ENCODE results near the gene MAX.

Gene MAX

GRCh38 chr14:65072937-65073336, 29.4 kb downstream of the MAX start:
- H3K4me1 Mint-ChIP-seq (ENCODE audit: low read depth) = peaks cover 15% of the 10 kb centered on the region
- no peak overlapping the region for H3K27ac Mint-ChIP-seq
- no peak overlapping the region for H3K4me3 Mint-ChIP-seq

GRCh38 chr14:65072256-65072655, 30.1 kb downstream of the MAX start:
- H3K4me1 Mint-ChIP-seq (ENCODE audit: low read depth) = peaks cover 13% of the 10 kb centered on the region
- H3K27me3 Mint-ChIP-seq (ENCODE audit: low read depth) = no peaks in the 10 kb centered on the region
- peaks cover 29% of the 10 kb centered on the region for H3K36me3 Mint-ChIP-seq (ENCODE audit: low read depth)
- no peaks in the 10 kb centered on the region for H3K9me3 Mint-ChIP-seq
- H3K4me3 Mint-ChIP-seq = no peak overlapping the region
- H3K27ac Mint-ChIP-seq = no peak overlapping the region

More at GRCh38 chr14:65072937-65073336, 29.4 kb downstream of the MAX start:
- no peaks in the 10 kb centered on the region for H3K27me3 Mint-ChIP-seq (ENCODE audit: low read depth)
- H3K36me3 Mint-ChIP-seq (ENCODE audit: low read depth) = peaks cover 34% of the 10 kb centered on the region
- H3K9me3 Mint-ChIP-seq = no peaks in the 10 kb centered on the region

- H3K27me3 Mint-ChIP-seq (ENCODE audit: low read depth) = no peaks in the 10 kb centered on the region
- H3K4me3 Mint-ChIP-seq = no peak overlapping the region
- H3K9me3 Mint-ChIP-seq = no peaks in the 10 kb centered on the region
- H3K36me3 Mint-ChIP-seq (ENCODE audit: low read depth) = peaks cover 27% of the 10 kb centered on the region
- no peak overlapping the region for H3K27ac Mint-ChIP-seq
- peaks cover 13% of the 10 kb centered on the region for H3K4me1 Mint-ChIP-seq (ENCODE audit: low read depth)
Measured at GRCh38 chr14:65071544-65071943, 30.8 kb downstream of the MAX start.

GRCh38 chr14:65070471-65070976, 31.8 kb downstream of the MAX start:
- no peak overlapping the region for H3K4me3 Mint-ChIP-seq
- no peaks in the 10 kb centered on the region for H3K27me3 Mint-ChIP-seq (ENCODE audit: low read depth)
- H3K9me3 Mint-ChIP-seq = no peaks in the 10 kb centered on the region
- H3K4me1 Mint-ChIP-seq (ENCODE audit: low read depth) = peaks cover 11% of the 10 kb centered on the region
- H3K36me3 Mint-ChIP-seq (ENCODE audit: low read depth) = peaks cover 29% of the 10 kb centered on the region
- no peak overlapping the region for H3K27ac Mint-ChIP-seq

- H3K27ac Mint-ChIP-seq = no peak overlapping the region
- no peaks in the 10 kb centered on the region for H3K27me3 Mint-ChIP-seq (ENCODE audit: low read depth)
- H3K36me3 Mint-ChIP-seq (ENCODE audit: low read depth) = peaks cover 30% of the 10 kb centered on the region
- H3K4me3 Mint-ChIP-seq = no peak overlapping the region
- peaks cover 7% of the 10 kb centered on the region for H3K4me1 Mint-ChIP-seq (ENCODE audit: low read depth)
- no peaks in the 10 kb centered on the region for H3K9me3 Mint-ChIP-seq
Measured at GRCh38 chr14:65069874-65070413, 32.4 kb downstream of the MAX start.

- Mint-ChIP-seq H3K27me3 (ENCODE audit: low read depth) (no peaks in the 10 kb centered on the region), H3K4me3 (no peak overlapping the region), H3K36me3 (ENCODE audit: low read depth) (peaks cover 50% of the 10 kb centered on the region), H3K27ac (no peak overlapping the region), H3K9me3 (no peaks in the 10 kb centered on the region), H3K4me1 (ENCODE audit: low read depth) (no peaks in the 10 kb centered on the region)
Measured at GRCh38 chr14:65065719-65066118, 36.6 kb downstream of the MAX start.

GRCh38 chr14:65062096-65063075, 39.9 kb downstream of the MAX start:
- H3K27ac Mint-ChIP-seq = no peak overlapping the region

GRCh38 chr14:65057695-65058094, 44.6 kb downstream of the MAX start:
- H3K36me3 Mint-ChIP-seq (ENCODE audit: low read depth) = peaks cover 39% of the 10 kb centered on the region
- H3K27me3 Mint-ChIP-seq (ENCODE audit: low read depth) = no peaks in the 10 kb centered on the region
- H3K4me3 Mint-ChIP-seq = no peak overlapping the region
- no peaks in the 10 kb centered on the region for H3K9me3 Mint-ChIP-seq
- peaks cover 6% of the 10 kb centered on the region for H3K4me1 Mint-ChIP-seq (ENCODE audit: low read depth)
- H3K27ac Mint-ChIP-seq = no peak overlapping the region

More at GRCh38 chr14:65062096-65063075, 39.9 kb downstream of the MAX start:
- no peaks in the 10 kb centered on the region for H3K9me3 Mint-ChIP-seq
- peaks cover 4% of the 10 kb centered on the region for H3K4me1 Mint-ChIP-seq (ENCODE audit: low read depth)
- H3K36me3 Mint-ChIP-seq (ENCODE audit: low read depth) = peaks cover 56% of the 10 kb centered on the region
- no peak overlapping the region for H3K4me3 Mint-ChIP-seq
- H3K27me3 Mint-ChIP-seq (ENCODE audit: low read depth) = no peaks in the 10 kb centered on the region

GRCh38 chr14:65054471-65055085, 47.7 kb downstream of the MAX start:
- Mint-ChIP-seq H3K4me1 (ENCODE audit: low read depth) (peaks cover 6% of the 10 kb centered on the region), H3K27me3 (ENCODE audit: low read depth) (no peaks in the 10 kb centered on the region), H3K27ac (no peak overlapping the region), H3K4me3 (no peak overlapping the region), H3K9me3 (no peaks in the 10 kb centered on the region), H3K36me3 (ENCODE audit: low read depth) (peaks cover 25% of the 10 kb centered on the region)

- Mint-ChIP-seq H3K27ac (no peak overlapping the region), H3K4me1 (ENCODE audit: low read depth) (peaks cover 5% of the 10 kb centered on the region), H3K9me3 (no peaks in the 10 kb centered on the region), H3K36me3 (ENCODE audit: low read depth) (peaks cover 23% of the 10 kb centered on the region), H3K4me3 (no peak overlapping the region), H3K27me3 (ENCODE audit: low read depth) (no peaks in the 10 kb centered on the region)
Measured at GRCh38 chr14:65053466-65053865, 48.9 kb downstream of the MAX start.

- H3K4me1 Mint-ChIP-seq (ENCODE audit: low read depth) = peaks cover 3% of the 10 kb centered on the region
- peaks cover 17% of the 10 kb centered on the region for H3K36me3 Mint-ChIP-seq (ENCODE audit: low read depth)
- no peak overlapping the region for H3K27ac Mint-ChIP-seq
- no peaks in the 10 kb centered on the region for H3K9me3 Mint-ChIP-seq
- no peaks in the 10 kb centered on the region for H3K27me3 Mint-ChIP-seq (ENCODE audit: low read depth)
- H3K4me3 Mint-ChIP-seq = no peak overlapping the region
Measured at GRCh38 chr14:65052832-65053231, 49.5 kb downstream of the MAX start.

- Mint-ChIP-seq H3K27me3 (ENCODE audit: low read depth) (no peaks in the 10 kb centered on the region), H3K9me3 (no peaks in the 10 kb centered on the region), H3K4me3 (no peak overlapping the region), H3K4me1 (ENCODE audit: low read depth) (peaks cover 15% of the 10 kb centered on the region), H3K27ac (no peak overlapping the region), H3K36me3 (ENCODE audit: low read depth) (peaks cover 25% of the 10 kb centered on the region)
Measured at GRCh38 chr14:65045709-65046108, 56.6 kb downstream of the MAX start.

- Mint-ChIP-seq H3K36me3 (ENCODE audit: low read depth) (peaks cover 26% of the 10 kb centered on the region), H3K27me3 (ENCODE audit: low read depth) (no peaks in the 10 kb centered on the region), H3K4me1 (ENCODE audit: low read depth) (peaks cover 15% of the 10 kb centered on the region), H3K9me3 (no peaks in the 10 kb centered on the region), H3K4me3 (no peak overlapping the region), H3K27ac (no peak overlapping the region)
Measured at GRCh38 chr14:65045006-65045405, 57.3 kb downstream of the MAX start.

GRCh38 chr14:65044596-65044959, 57.7 kb downstream of the MAX start:
- Mint-ChIP-seq H3K27ac (no peak overlapping the region), H3K27me3 (ENCODE audit: low read depth) (no peaks in the 10 kb centered on the region), H3K4me1 (ENCODE audit: low read depth) (peaks cover 15% of the 10 kb centered on the region), H3K9me3 (no peaks in the 10 kb centered on the region), H3K36me3 (ENCODE audit: low read depth) (peaks cover 26% of the 10 kb centered on the region), H3K4me3 (no peak overlapping the region)

All from T-helper 1 cell treated with Interleukin-12 subunit alpha and Interleukin-12 subunit beta and Interleukin-4 antibody, amounts not matched to agents 30 μg/mL and 1 μg/mL, for 36 hours (primary cell).